H7 (cell line): ENCODE data around the gene CBY1. TPM values are rescaled to one million over a fixed set of nuclear protein-coding genes. Genes with fewer than 3 reads are reported as not detected.

ENCODE experiments used
- DNase-seq: peaks from one replicate; pipeline ENCODE4 v3.0.0; 2012
- H3K27me3 ChIP-seq: 2 replicates; pipeline ENCODE4 v1.6.0; 2011; ENCODE audit warnings: mild to moderate bottlenecking, low read length; ENCODE audit not compliant: control insufficient read depth, insufficient read depth
- H3K36me3 ChIP-seq: replicated peaks from 2 replicates; pipeline ENCODE4 v1.5.1; 2011; ENCODE audit warnings: low read length; ENCODE audit not compliant: control insufficient read depth, insufficient read depth
- H3K4me3 ChIP-seq: 2 replicates; pipeline ENCODE4 v1.5.1; 2011; ENCODE audit warnings: low read depth, mild to moderate bottlenecking, control low read depth, low read length, moderate library complexity; ENCODE audit not compliant: insufficient read depth
- total RNA-seq: library from RNA; depleted of rRNA; stranded (reverse); fragments of >200 nt; shearing (Covaris generic); gene quantifications from 2 replicates; pipeline ENCODE4 v1.2.3, GENCODE V29; 2014

Gene CBY1
- total RNA-seq, 1 experiment from 2014 or later, result 21.1 TPM

DNA sequence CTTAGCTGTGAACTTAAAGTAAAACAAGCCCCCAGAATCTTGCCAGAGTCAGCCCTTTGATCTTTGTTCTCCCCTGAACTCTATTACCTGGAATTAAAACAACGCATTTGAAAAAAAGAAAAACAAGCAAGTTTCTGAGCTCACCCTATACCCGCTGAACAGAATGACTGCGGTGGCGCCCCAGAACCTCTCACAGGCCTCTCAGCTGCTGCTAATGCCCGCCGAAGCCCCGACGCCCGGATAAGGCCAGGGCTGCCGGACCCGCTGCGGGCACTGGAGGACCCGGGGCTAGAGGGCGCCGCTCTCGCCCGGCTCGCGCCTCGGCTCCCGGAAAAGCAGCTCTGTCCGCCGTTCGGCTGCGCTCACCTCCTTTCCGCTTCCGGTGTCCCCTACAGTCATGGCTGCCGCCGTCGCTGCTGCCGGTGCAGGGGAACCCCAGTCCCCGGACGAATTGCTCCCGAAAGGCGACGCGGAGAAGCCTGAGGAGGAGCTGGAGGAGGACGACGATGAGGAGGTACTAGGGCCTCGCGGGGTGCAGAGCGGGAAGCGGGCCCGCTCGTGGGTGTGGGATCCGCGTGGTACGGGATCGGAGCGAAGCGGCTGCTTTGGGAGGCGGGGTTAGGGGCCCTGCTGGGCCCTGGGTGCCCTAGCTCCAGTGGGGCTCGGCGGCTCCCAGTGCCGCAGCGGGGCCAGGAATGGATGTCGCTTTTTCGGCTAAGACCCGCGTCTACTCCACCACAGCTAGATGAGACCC, 25.3 kb downstream of the CBY1 start, which contains the start of gene TOMM22:
Gene TOMM22, plus strand, starts transcription at position 376 of the 754 bp plus-strand sequence. Its CDS starts 22 bp downstream, at position 398.
- H3K4me3 ChIP-seq, result peak within 1 kb of the TSS; percentile 97
- peak; percentile 97 for DNase-seq
- no peaks in the 10 kb centered on the region for H3K27me3 ChIP-seq

DNA sequence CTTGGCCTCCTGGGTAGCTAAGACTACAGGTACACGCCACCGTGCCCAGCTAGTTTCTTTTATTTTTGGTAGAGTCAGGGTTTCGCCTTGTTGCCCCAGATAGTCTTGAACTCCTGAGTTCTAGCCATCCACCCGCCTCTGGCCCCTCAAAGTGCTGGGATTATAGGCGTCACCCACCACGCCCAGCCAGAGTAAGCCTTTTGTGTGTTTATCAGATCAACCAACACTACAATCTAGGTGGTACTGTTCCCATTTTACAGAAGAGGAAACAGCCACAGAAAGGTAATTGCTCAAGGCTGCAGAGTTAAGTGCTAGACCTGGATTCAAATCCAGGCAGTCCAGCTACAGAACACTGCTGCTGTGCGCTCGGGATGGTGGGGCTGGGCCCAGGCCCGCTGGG, 28.5 kb downstream of the CBY1 start:
- H3K36me3 ChIP-seq, result peaks cover 17% of the 10 kb centered on the region
- no peak for DNase-seq
- no peak overlapping the region for H3K4me3 ChIP-seq
- no peaks in the 10 kb centered on the region for H3K27me3 ChIP-seq

More for the DNA sequence above, 25.3 kb downstream of the CBY1 start, which contains the start of gene TOMM22:
- H3K36me3 ChIP-seq, result peaks cover 10% of the 10 kb centered on the region

- no peak for DNase-seq
- Histone ChIP-seq H3K36me3 (peaks cover 17% of the 10 kb centered on the region), H3K27me3 (no peaks in the 10 kb centered on the region), H3K4me3 (no peak overlapping the region)
These were observed 29.3 kb downstream of the CBY1 start for GRCh38 chr22:38685761-38686160.

DNA sequence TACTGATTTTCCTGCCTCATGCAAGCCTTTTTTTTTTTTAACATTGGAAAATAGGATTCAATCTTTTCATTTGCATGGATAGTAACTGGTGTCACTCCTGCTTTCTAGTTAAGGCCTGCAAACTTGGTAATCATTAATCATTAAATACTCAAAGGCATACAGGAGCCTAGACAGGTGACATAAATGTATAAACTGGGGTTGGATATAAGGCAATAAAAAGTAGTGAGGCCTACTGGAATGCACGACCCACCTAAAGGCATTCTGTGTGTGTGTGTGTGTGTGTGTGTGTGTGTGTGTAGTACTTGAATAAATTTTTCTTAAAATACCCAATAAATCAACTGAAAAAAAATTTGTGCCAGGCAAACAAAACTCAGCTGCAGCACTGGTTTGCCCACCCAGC, 33.2 kb downstream of the CBY1 start:
- DNase-seq, result no peak
- H3K27me3 ChIP-seq, result no peaks in the 10 kb centered on the region
- peaks cover 12% of the 10 kb centered on the region for H3K36me3 ChIP-seq
- no peak overlapping the region for H3K4me3 ChIP-seq

DNA sequence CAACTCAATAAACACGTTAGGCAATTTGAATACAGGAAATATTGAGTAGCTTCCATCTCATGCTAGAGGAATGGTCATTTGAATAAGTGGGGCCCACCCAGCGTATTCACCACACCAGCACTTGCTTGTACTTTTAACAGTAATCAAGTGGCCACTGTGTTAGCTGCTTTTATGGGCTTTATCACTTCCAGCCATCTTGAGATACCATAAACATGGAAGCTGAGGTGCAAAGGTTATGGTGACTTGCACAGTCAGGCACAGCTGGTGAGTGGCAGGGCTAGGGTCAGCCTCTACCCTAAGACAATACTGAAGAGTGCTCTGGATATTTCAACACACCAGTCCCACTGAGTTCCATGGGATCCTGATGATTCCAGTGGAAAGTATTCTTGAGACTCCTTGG, 37.6 kb downstream of the CBY1 start:
- Histone ChIP-seq H3K27me3 (no peaks in the 10 kb centered on the region), H3K4me3 (no peak overlapping the region), H3K36me3 (peaks cover 2% of the 10 kb centered on the region)
- no peak for DNase-seq

DNA sequence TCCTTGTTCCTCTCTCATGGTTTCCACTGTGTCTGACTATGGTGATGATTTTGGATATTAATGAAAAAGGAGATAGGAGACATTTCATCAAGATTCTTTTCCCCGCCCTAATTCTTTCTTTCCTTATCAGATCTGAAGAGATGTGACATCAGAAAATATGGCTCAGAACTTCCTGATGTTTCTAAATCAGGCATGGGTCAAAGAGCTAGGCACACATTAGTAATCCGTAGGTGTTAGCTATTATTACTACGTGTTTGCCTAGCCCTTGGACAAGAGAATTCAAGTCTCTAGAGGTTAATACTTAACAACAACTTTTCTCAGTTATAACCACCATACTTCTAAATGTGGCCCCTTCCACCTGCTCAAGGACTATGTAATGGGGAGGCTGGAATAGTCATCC, 38.5 kb downstream of the CBY1 start:
- H3K36me3 ChIP-seq, result peaks cover 1% of the 10 kb centered on the region; the same call in 1 of the 2 replicates
- H3K27me3 ChIP-seq, result no peaks in the 10 kb centered on the region
- no peak overlapping the region for H3K4me3 ChIP-seq
- DNase-seq, result no peak

GRCh38 chr22:38696606-38697424, 40.4 kb downstream of the CBY1 start:
- DNase-seq, result no peak
- no peak overlapping the region for H3K4me3 ChIP-seq
- H3K27me3 ChIP-seq, result no peaks in the 10 kb centered on the region
- H3K36me3 ChIP-seq, result 0 out of 2 replicates have a peak, but pooled peaks cover 1% of the 10 kb centered on the region

- DNase-seq, result no peak
- H3K27me3 ChIP-seq, result no peaks in the 10 kb centered on the region
- H3K36me3 ChIP-seq, result 0 out of 2 replicates have a peak, but pooled peaks cover 1% of the 10 kb centered on the region
- H3K4me3 ChIP-seq, result no peak overlapping the region
These were observed 41.1 kb downstream of the CBY1 start for GRCh38 chr22:38697425-38698089.

DNA sequence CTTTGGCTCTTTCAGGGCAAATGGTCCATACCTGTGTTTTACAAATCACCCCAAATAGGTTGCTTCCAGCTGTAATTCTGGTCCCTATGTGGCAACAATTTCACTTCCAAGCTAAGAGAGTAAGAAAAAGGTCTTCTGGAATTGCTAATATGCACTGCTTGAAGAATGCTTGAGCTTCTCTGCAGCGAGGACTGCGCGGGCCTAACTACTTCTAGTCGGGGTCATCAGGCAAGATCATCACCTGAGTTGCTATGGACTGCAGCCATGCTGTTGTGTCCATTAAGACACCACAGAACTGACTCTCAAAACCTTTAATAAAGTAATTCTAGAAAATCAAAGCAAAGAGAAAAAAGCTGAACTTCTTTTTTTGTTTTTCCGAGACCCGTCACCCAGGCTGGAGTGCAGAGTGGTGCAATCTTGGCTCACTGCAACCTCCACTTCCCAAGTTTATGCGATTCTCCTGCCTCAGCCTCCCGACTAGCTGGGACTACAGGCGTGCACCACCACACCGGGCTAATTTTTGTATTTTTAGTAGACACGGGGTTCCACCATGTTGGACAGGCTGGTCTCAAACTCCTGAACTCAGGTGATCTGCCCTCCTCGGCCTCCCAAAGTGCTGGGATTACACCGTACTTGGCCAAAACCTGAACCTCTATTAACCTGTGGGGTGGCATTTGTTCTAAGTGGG, 42.1 kb downstream of the CBY1 start:
- H3K27me3 ChIP-seq, result no peaks in the 10 kb centered on the region
- no peak for DNase-seq
- H3K36me3 ChIP-seq, result 0 out of 2 replicates have a peak, but pooled peaks cover 1% of the 10 kb centered on the region
- H3K4me3 ChIP-seq, result no peak overlapping the region; the same call in 1 of the 2 replicates

DNA sequence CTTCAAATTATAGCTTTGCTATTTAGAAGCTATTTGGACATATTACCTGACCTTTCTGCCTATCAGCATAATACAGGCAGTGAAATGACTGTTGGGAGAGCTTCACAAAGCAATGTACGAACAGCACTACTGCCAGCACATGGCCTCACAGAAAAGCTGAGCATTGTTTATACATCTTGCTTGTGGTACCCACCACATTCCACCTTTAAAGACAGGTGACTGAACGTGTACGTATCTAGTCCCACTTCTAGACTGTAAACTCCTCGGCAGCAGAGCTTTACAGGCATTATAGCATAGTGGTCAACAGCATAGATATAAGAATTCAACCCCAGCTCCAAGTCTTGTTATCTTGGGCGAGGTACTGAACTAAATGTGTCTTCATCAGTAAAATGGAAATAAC, 42.7 kb downstream of the CBY1 start:
- H3K27me3 ChIP-seq, result no peaks in the 10 kb centered on the region
- DNase-seq, result no peak

DNA sequence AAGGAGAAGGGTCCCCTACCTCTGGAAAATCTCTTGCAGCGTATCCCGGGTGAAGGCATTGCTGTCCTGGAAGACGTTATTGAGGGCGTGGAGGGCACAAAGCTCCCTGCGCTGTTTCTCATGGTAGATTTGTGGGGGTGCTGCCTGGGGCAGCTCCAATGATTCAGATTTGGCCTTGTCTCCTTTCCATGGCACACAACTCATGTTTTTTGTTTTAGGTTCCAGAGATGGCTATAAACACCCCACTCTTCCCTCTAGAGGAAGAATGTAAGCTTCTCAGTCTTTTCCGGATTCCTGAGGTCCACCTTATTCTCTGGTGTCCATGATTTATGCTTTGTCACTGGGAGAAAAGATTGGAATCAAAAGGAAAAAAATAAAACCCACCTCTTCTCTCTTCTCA, 43.3 kb downstream of the CBY1 start:
- no peaks in the 10 kb centered on the region for H3K27me3 ChIP-seq
- DNase-seq, result no peak
- peak overlapping the region; percentile 82 for H3K4me3 ChIP-seq
- H3K36me3 ChIP-seq, result no peaks in the 10 kb centered on the region

More for the DNA sequence above, 42.7 kb downstream of the CBY1 start:
- Histone ChIP-seq H3K36me3 (0 out of 2 replicates have a peak, but pooled peaks cover 1% of the 10 kb centered on the region), H3K4me3 (peak overlapping the region; percentile 82; the same call in 1 of the 2 replicates)

GRCh38 chr22:38700270-38700788, 43.9 kb downstream of the CBY1 start:
- no peak for DNase-seq

GRCh38 chr22:38700789-38701628, 44.6 kb downstream of the CBY1 start, which contains the start of gene JOSD1:
TSS of gene JOSD1 (minus strand) at chr22:38700943. CDS start at chr22:38699987, 956 bp downstream.
- Histone ChIP-seq H3K4me3 (peak within 1 kb of the TSS; percentile 82), H3K36me3 (no peaks in the 10 kb centered on the region), H3K27me3 (no peaks in the 10 kb centered on the region)
- peak; percentile 98 for DNase-seq

More at GRCh38 chr22:38700270-38700788, 43.9 kb downstream of the CBY1 start:
- Histone ChIP-seq H3K36me3 (no peaks in the 10 kb centered on the region), H3K27me3 (no peaks in the 10 kb centered on the region), H3K4me3 (peak overlapping the region; percentile 82)
